Uterus (tissue), 2 donors: ENCODE results near the gene UBAP2L.

Experiments
- POLR2A ChIP-seq, 2 donors: fragments of 450-650 bp; IDR thresholded peaks; one replicate each; pipeline ENCODE4 v1.6.1; 2016; ENCODE audit warnings: antibody characterized with exemption in 2 of 2, mild to moderate bottlenecking in 1 of 2, moderate library complexity in 1 of 2
- TF ChIP-seq, protein P1 (sequence below), 4 experiments: fragments of 200-600 bp in 2 of 4; fragments of 450-650 bp in 2 of 4; sonication (generic) in 2 of 4; IDR thresholded peaks; one replicate each; pipeline ENCODE4 v1.5.1; 2016 to 2019; ENCODE audit warnings: antibody characterized with exemption in 4 of 4, mild to moderate bottlenecking in 2 of 4, moderate library complexity in 1 of 4

DNA sequence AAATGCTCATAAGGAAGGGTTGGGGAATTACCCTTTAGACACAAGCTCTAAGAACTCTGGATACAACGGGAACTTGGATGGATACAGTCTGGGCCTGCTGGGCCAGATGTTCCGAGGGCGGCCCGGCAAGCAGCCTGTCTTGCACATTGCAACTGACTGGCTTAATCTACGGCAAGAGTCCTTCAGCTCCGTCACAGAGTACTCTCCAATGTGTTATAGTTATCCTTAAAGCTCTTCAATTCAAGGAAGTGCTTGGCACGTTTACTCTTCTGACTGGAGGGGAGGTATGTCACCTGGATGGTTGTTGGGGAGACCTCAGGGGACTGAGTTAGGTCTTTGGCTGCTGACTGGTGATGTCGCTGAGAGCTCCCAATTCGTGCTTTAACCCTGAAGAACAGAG lies 13.5 kb upstream of the UBAP2L start:
- no peak for TF ChIP-seq POLR2A (IDR thresholded peaks at IDR 0.05)
- TF ChIP-seq, protein P1, sequence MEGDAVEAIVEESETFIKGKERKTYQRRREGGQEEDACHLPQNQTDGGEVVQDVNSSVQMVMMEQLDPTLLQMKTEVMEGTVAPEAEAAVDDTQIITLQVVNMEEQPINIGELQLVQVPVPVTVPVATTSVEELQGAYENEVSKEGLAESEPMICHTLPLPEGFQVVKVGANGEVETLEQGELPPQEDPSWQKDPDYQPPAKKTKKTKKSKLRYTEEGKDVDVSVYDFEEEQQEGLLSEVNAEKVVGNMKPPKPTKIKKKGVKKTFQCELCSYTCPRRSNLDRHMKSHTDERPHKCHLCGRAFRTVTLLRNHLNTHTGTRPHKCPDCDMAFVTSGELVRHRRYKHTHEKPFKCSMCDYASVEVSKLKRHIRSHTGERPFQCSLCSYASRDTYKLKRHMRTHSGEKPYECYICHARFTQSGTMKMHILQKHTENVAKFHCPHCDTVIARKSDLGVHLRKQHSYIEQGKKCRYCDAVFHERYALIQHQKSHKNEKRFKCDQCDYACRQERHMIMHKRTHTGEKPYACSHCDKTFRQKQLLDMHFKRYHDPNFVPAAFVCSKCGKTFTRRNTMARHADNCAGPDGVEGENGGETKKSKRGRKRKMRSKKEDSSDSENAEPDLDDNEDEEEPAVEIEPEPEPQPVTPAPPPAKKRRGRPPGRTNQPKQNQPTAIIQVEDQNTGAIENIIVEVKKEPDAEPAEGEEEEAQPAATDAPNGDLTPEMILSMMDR (IDR thresholded peaks at IDR 0.05), result no peak
